ENCODE data around the gene TMCC1.
A peak's percentile ranks its signal among the peaks of the same experiment; 100 is the strongest.

The TMCC1 gene

GRCh38 chr3:129615751-129616281 lies 277.7 kb downstream of the TMCC1 start:
- DNase-seq (ENCODE audit: low read depth in 1 of 2, low spot score in 1 of 2) = no peak
- no peak overlapping the region for H3K27ac ChIP-seq (replicated peaks)
- TF ChIP-seq CTCF (IDR thresholded peaks at IDR 0.05; ENCODE audit: insufficient read depth, low read length) = no peak
- no peak for TF ChIP-seq REST (IDR thresholded peaks at IDR 0.05; ENCODE audit: insufficient replicate concordance, low read depth)
- peaks cover 2% of the 10 kb centered on the region for H3K27me3 ChIP-seq (ENCODE audit: insufficient read depth, poor library complexity, severe bottlenecking)
- H3K4me3 ChIP-seq (replicated peaks; ENCODE audit: insufficient read depth, low read length) = no peak overlapping the region

- peak in 1 of 2 experiments; percentile 46 for DNase-seq (ENCODE audit: low read depth in 1 of 2, low spot score in 1 of 2)
- TF ChIP-seq SPI1 (IDR thresholded peaks at IDR 0.05; ENCODE audit: borderline replicate concordance, low read depth) (no peak), GABPA (IDR thresholded peaks at IDR 0.05; ENCODE audit: low read depth) (no peak), REST (IDR thresholded peaks at IDR 0.05; ENCODE audit: insufficient replicate concordance, low read depth) (no peak), POLR2AphosphoS5 (IDR thresholded peaks at IDR 0.05; ENCODE audit: low read depth) (no peak), CTCF (IDR thresholded peaks at IDR 0.05; ENCODE audit: insufficient read depth, low read length) (no peak)
- Histone ChIP-seq H3K27me3 (ENCODE audit: insufficient read depth, poor library complexity, severe bottlenecking) (no peaks in the 10 kb centered on the region), H3K27ac (replicated peaks) (no peak overlapping the region), H3K4me3 (replicated peaks; ENCODE audit: insufficient read depth, low read length) (no peak overlapping the region)
Measured at GRCh38 chr3:129614927-129615363, 278.6 kb downstream of the TMCC1 start.

- H3K4me3 ChIP-seq (replicated peaks; ENCODE audit: insufficient read depth, low read length) = no peak overlapping the region
Measured at GRCh38 chr3:129614435-129614834, 279.1 kb downstream of the TMCC1 start.

More at GRCh38 chr3:129614435-129614834, 279.1 kb downstream of the TMCC1 start:
- TF ChIP-seq GABPA (IDR thresholded peaks at IDR 0.05; ENCODE audit: low read depth) (no peak), REST (IDR thresholded peaks at IDR 0.05; ENCODE audit: insufficient replicate concordance, low read depth) (no peak), CTCF (IDR thresholded peaks at IDR 0.05; ENCODE audit: insufficient read depth, low read length) (no peak), SPI1 (IDR thresholded peaks at IDR 0.05; ENCODE audit: borderline replicate concordance, low read depth) (no peak), POLR2AphosphoS5 (IDR thresholded peaks at IDR 0.05; ENCODE audit: low read depth) (no peak)
- Histone ChIP-seq H3K27me3 (ENCODE audit: insufficient read depth, poor library complexity, severe bottlenecking) (no peaks in the 10 kb centered on the region), H3K27ac (replicated peaks) (no peak overlapping the region)
- no peak for DNase-seq (ENCODE audit: low read depth in 1 of 2, low spot score in 1 of 2)
